DMS114 treated with DMSO at 0.1 percent for 48 hours (cell line): Measurements from ENCODE around the gene PHACTR2.

ENCODE experiments used
- DNase-seq: peaks from one replicate; lab custom pipeline; 2025; ENCODE audit not compliant: unreplicated experiment; lab: John Stamatoyannopoulos, UW

The PHACTR2 gene

GRCh38 chr6:143739341-143739851 is 61.6 kb downstream of the PHACTR2 start:
- DNase-seq: no peak

- DNase-seq: no peak
Observed at GRCh38 chr6:143740213-143740612, 62.4 kb downstream of the PHACTR2 start.

GRCh38 chr6:143741480-143741879 is 63.7 kb downstream of the PHACTR2 start:
- DNase-seq: no peak

GRCh38 chr6:143742070-143742954 is 64.5 kb downstream of the PHACTR2 start:
- no peak for DNase-seq

GRCh38 chr6:143742955-143743255 is 65.1 kb downstream of the PHACTR2 start:
- DNase-seq: no peak

GRCh38 chr6:143743301-143744166 is 65.8 kb downstream of the PHACTR2 start:
- DNase-seq: no peak

GRCh38 chr6:143744551-143745165 is 66.9 kb downstream of the PHACTR2 start:
- DNase-seq: no peak

GRCh38 chr6:143745166-143746133 is 67.7 kb downstream of the PHACTR2 start:
- no peak for DNase-seq

- no peak for DNase-seq
Observed at GRCh38 chr6:143746202-143747119, 68.7 kb downstream of the PHACTR2 start.

- DNase-seq: no peak
Observed at GRCh38 chr6:143747347-143747842, 69.6 kb downstream of the PHACTR2 start.

- DNase-seq: no peak
Observed at GRCh38 chr6:143749891-143750290, 72.1 kb downstream of the PHACTR2 start.

- no peak for DNase-seq
Observed at GRCh38 chr6:143750877-143751276, 73.1 kb downstream of the PHACTR2 start.

- DNase-seq: no peak
Observed at GRCh38 chr6:143752459-143752858, 74.7 kb downstream of the PHACTR2 start.

GRCh38 chr6:143753678-143754077 is 75.9 kb downstream of the PHACTR2 start:
- DNase-seq: no peak

GRCh38 chr6:143754204-143754603 is 76.4 kb downstream of the PHACTR2 start:
- DNase-seq: no peak

- no peak for DNase-seq
Observed at GRCh38 chr6:143755301-143755744, 77.6 kb downstream of the PHACTR2 start.

GRCh38 chr6:143757346-143757832 is 79.6 kb downstream of the PHACTR2 start:
- no peak for DNase-seq

GRCh38 chr6:143758551-143758950 is 80.8 kb downstream of the PHACTR2 start:
- DNase-seq: no peak

GRCh38 chr6:143759666-143760065 is 81.9 kb downstream of the PHACTR2 start:
- DNase-seq: no peak
